Stimulated activated CD8-positive, alpha-beta memory T cell treated with anti-CD3 and anti-CD28 coated beads, Interleukin-4, amount 100 ng/mL, for 1 hour (primary cell): ENCODE results near the gene TMEM50B.
"Not testable (repeated sequence)": the region's sequence is repeated elsewhere in the genome, so short reads cannot be mapped to it uniquely, and the experiment has no call there.

Experiments used
- DNase-seq, 2 donors: peaks; one replicate each; pipeline ENCODE4 v3.0.0-alpha.2; 2020; ENCODE audit warnings: low read depth in 2 of 2, low spot score in 1 of 2

The TMEM50B gene

DNA sequence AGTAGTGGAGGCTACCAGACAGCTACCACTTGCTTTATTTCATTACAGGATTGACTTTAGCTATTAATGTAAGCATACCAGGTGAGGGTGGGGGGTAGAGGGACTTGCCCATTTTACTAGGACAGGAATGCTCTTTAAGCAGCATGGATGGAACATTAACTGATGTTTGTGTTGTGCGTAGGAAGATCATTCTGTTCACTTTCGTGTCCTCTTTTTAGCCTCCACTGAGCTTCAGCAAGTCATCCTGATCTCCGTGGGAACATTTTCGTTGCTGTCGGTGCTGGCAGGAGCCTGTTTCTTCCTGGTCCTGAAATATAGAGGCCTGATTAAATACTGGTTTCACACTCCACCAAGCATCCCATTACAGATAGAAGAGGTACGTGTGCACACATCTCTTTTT is 47.3 kb downstream of the TMEM50B start:
- DNase-seq = no peak

GRCh38 chr21:33430858-33431257 is 48.9 kb downstream of the TMEM50B start:
- DNase-seq = no peak

DNA sequence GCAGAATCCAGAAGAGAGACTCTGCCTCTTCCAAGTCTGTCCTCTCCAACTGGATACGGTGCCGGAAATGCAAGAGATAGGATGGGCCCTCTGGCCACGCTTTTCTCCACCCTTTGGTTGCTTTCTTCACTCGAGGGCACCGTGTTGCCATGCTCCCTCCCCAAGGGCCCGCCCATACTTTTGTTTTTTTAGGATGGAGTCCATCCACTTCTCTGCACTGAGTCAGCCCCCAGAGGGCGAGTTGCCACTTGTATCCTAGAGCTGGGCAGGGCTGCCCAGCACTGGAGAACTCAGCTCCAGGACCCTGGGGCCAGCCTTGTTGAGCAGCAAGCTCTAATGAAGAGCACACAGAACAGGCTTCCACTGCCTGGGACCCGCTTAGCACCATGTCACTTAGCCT is 51.1 kb downstream of the TMEM50B start:
- DNase-seq = no peak

- DNase-seq = no peak
These were observed 52.7 kb downstream of the TMEM50B start for GRCh38 chr21:33427051-33427450.

- DNase-seq = no peak
These were observed 53.9 kb downstream of the TMEM50B start for GRCh38 chr21:33425825-33426224.

DNA sequence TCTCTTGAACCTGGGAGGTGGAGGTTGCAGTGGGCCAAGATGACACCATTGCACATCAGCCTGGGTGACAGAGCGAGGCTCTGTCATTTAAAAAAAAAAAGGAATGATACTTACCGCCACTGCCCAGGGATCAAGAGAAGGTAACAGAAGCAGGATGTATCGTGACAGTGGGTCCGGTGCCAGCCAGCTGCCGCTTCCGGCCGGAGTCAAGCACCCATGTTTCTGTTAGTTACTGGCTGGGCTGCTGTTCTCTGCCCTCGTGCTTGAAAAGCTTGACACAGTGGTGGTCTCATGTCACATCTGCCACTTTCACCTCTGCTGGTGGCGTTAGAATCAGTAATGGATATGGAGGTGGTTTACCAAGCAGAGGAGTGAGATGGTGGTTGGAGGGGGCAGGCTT is 55.6 kb downstream of the TMEM50B start:
- DNase-seq = no peak

GRCh38 chr21:33421713-33422393 is 57.9 kb downstream of the TMEM50B start:
- DNase-seq = no peak

- no peak for DNase-seq
These were observed 60.1 kb downstream of the TMEM50B start for GRCh38 chr21:33419538-33420123.

DNA sequence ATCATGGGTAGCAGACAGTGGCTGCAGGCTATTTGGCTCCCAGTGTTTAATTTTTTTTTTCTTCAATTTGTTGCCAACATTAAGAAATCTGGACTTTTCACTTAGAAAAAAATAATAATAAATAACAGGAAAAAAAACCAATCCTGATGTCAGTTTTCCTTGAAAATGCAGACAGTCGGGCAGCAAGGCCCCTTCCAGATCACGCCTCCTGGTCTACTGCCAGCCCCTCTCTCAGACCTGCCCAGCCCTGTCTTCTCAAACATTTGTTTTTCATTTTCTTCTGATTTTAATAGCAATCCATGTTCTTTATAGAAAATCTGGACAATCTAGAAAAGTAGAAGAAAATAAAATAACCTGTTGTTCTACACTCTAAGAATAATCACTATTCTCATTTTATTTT is 61.1 kb downstream of the TMEM50B start:
- DNase-seq = no peak

DNA sequence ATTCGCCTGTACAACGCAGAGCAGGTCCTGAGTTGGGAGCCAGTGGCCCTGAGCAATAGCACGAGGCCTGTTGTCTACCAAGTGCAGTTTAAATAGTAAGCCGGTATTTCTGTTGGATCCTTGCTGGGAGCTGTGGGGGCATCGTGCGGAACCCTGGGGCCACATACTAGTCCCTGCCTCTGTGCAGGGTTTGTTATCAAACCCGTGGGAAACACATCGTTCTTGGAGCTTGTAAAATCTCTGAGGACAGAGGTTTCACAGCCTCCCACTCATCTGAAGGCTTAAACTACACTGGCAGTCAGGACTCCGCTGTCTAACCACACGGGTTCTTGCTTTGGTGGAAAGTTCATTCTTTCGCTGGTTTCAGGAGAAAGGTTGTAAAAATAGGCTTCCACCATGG is 64.8 kb downstream of the TMEM50B start:
- DNase-seq = no peak

DNA sequence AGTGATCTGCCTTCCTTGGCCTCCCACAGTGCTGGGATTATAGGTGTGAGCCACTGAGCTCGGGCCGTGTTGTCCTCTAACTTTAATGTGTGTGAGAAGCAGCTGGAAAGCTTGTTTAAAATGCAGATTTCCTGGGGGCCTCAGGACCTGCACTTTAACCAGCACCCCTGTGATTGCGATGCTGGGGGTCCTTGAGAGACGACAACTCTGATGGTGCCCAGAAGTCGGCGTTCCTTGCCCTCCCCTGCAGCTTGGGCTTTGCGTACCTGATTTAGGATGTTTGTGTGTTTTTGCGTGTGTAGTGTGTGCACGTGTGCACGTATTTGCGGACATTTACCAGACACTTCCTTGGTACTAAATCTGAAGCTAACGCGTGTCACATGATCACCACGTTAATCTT is 65.7 kb downstream of the TMEM50B start:
- DNase-seq = no peak

GRCh38 chr21:33412832-33413519 is 66.8 kb downstream of the TMEM50B start:
- DNase-seq = no peak

GRCh38 chr21:33412439-33412831 is 67.3 kb downstream of the TMEM50B start:
- DNase-seq = not testable (repeated sequence)

DNA sequence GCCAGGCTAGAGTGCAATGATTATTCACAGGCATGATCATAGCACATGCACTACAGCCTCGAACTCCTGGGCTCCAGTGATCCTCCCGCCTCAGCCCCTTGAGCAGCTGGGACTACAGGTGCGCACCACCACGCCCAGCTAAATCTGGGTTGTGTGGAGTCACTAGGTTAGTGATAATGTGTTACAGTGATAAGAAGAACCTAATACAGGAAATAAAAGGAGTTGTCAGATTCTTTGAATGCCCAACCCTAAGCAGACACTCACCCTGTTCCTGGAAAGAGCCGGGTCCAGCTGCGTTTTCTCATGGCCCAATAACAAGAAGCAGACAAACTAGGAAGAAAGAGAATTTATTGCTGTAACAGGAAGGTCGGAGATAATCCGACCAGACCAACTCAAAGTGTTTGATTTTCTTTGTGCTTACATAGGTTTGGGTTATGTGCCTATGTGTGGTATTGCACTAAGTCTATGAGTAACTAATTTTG is 67.8 kb downstream of the TMEM50B start:
- DNase-seq = no peak

- no peak for DNase-seq
These were observed 73.3 kb downstream of the TMEM50B start for GRCh38 chr21:33406493-33406892.

DNA sequence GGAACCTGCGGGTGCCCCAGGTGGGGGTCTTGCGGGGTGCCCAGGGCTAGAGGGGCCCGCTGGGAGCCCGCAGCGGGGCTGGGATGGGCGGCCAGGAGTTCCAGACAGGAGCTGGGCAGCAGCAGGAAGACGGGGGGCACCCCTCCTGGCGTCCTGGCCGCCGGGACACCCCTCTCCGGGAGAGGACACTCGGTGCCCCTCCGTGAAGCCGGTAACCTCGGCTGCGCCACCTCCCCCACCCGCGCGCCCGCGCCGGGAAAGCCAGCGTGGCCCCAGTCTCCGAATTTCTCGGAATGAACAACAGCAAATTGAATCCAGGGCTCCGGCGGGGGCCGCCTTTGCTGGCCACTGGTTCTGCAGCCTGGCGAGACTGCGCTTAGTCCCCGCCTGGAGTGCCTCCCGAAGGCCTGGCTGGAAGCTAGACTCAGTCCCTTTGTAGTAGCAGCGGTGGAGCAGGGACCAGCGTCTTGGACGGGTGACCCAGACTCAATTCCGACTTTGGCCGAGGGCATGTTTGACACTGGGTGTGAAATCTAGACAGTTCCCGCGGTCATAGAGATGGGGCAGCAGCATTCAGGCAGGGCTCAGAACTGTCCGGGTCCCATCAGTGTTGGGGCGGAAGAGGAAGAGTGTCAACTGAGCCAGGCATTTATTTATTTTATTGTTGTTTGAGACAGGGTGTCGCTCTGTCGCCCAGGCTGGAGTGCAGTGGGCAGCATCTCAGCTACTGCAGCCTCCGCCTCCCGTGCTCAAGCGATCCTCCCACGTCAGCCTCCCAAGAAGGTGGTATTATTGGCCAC is 75.8 kb downstream of the TMEM50B start:
- DNase-seq = no peak

- DNase-seq = peak in 1 of 2 donors; percentile 4
These were observed 76.5 kb downstream of the TMEM50B start, which contains the start of gene IFNGR2 for GRCh38 chr21:33403128-33403785. TSS of gene IFNGR2 (plus strand) at chr21:33403413. CDS start at chr21:33403544, 131 bp downstream.

- no peak for DNase-seq
These were observed 77.5 kb downstream of the TMEM50B start for GRCh38 chr21:33402001-33402979.

GRCh38 chr21:33401630-33401992 is 78.2 kb downstream of the TMEM50B start:
- no peak for DNase-seq
